GM10266 (cell line): ENCODE data around the gene DIO1.
"Not testable (repeated sequence)": the region's sequence is repeated elsewhere in the genome, so short reads cannot be mapped to it uniquely, and the experiment has no call there.

Source experiments
- DNase-seq: peaks from one replicate; pipeline ENCODE4 v3.0.0; 2012; ENCODE audit errors: extremely low spot score
- TF ChIP-seq, protein P1 (sequence below): IDR thresholded peaks from 2 replicates; pipeline ENCODE4 v1.5.1; 2012; ENCODE audit warnings: mild to moderate bottlenecking, low read depth; ENCODE audit not compliant: control insufficient read depth, insufficient read depth; ENCODE audit errors: missing control alignments

Gene DIO1

DNA sequence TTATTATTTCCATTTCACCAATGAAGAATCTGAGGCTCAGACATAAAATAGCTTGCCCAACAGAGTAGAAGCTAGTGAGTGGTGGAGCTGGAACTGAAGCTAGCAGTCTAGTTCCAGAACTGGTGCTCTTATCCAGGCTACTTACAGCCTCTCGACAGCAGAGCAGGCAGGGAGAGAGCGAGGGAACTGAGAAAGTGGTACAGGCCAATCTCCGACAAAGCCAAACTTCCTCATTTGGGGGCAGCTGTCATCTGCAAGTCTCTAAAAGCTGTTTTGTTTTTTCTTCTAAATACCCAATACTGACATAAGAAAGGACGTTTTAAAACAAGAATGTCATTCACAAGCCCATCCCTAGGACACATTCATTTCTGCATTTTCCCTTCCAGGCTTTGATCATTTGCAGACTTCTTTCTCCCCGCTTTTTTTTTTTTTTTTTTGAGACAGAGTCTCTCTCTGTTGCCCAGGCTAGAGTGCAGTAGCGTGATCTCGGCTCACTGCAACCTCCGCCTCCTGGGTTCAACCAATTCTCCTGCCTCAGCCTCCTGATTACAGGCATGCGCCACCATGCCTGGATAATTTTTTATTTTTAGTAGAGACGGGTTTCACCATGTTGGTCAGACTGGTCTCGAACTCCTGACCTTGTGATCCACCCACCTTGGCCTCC, 24.4 kb upstream of the DIO1 start:
- peak; percentile 11 for DNase-seq
- TF ChIP-seq, protein P1, sequence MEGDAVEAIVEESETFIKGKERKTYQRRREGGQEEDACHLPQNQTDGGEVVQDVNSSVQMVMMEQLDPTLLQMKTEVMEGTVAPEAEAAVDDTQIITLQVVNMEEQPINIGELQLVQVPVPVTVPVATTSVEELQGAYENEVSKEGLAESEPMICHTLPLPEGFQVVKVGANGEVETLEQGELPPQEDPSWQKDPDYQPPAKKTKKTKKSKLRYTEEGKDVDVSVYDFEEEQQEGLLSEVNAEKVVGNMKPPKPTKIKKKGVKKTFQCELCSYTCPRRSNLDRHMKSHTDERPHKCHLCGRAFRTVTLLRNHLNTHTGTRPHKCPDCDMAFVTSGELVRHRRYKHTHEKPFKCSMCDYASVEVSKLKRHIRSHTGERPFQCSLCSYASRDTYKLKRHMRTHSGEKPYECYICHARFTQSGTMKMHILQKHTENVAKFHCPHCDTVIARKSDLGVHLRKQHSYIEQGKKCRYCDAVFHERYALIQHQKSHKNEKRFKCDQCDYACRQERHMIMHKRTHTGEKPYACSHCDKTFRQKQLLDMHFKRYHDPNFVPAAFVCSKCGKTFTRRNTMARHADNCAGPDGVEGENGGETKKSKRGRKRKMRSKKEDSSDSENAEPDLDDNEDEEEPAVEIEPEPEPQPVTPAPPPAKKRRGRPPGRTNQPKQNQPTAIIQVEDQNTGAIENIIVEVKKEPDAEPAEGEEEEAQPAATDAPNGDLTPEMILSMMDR: no peak

DNA sequence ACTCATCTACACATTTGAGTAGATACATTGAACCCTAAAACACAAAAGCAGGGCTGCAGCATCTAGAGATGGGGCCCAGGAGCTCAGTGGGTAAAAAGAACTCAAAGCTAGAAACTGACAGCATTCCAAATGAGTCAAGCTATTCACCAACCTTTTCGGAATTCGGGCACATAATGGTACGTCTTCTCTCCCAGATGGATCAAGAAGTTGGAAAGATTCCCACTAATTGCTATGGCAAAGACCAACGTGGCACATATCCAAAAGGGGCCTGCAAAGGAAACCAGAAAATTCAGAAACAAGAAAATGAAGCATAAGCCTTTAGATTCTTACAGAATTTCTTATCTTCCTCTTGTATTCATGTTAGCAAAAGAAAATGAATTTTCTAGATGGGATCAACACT, 22.8 kb upstream of the DIO1 start:
- no peak for DNase-seq
- TF ChIP-seq, protein P1: no peak

DNA sequence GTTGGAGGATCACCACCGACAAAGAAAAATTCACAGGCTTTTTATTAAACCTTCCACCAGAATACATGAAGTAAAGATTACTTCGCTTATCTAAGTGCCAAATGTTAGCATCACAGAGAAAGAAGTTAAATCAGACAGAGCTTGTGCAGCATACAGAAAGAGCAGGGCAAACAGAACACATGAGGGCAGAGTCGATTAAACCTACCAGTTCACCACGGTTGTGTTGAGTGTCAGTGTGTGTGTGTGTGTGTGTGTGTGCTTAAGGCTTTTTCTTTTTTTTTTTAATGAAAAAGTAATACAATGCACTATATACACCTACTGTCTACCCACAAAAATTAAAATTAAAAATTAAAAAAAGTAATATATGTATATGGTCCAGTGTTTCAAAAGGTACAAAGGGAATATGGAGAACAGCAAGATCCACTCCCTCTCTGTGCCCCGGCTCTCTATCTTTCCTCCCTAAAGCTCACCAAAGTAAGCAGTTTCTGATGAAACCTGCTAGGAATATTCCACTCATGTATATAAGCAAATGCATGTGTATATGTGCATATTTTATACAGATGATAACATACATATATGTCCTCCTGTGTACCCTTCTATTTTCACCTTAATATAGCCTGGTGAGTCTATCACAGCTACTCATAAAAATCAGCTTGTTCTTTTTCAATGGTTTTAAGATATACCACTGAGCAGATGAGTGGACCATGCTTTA, 22.1 kb upstream of the DIO1 start:
- TF ChIP-seq, protein P1: no peak

DNA sequence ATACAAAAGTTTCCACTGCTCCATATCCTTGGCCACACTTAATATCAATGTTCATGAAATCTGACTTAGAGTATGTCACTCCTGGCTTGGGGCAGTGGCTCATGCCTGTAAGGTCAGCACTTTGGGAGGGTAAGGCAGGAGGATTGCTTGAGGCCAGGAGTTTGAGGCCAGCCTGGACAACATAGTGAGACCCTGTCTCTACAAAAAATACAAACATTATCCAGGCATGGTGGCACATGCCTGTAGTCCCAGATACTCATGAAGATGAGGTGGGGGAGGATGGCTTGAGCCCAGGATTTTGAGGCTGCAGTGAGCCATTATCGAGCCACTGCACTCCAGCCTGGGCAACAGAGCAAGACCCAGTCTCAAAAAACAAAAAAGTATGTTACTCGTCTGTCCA, 18.8 kb upstream of the DIO1 start:
- not testable (repeated sequence) for DNase-seq

More for the DNA sequence above, 22.1 kb upstream of the DIO1 start:
- no peak for DNase-seq

DNA sequence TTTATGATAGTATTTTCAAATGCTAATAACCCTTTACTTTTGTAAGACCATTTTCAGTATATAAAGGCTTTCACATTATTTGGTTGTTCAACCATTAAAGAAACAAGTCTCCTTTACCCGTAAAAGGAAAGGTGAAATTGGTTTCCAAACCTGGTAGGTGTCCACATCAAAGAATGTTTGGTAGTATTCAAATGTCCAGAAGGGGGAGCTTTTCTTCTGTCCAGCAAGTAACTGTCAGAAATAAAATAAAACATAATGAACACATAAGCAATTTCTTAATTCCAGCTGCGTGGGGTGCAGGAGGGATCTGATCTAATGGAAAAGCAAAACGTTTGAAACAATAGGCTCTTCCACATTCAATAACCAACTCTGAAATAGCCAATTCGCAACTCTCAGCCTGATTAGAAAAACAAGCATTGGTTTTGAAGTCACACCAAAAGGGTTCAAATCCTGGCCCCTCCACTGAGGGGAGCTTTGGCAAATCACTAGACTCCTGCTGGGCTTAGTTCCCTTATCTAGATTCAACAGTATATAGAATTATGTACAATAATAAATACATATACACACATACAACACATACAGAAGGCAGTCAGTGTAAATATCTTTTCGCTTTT, 15.4 kb upstream of the DIO1 start:
- TF ChIP-seq, protein P1: peak; percentile 46
- DNase-seq: peak; percentile 47

DNA sequence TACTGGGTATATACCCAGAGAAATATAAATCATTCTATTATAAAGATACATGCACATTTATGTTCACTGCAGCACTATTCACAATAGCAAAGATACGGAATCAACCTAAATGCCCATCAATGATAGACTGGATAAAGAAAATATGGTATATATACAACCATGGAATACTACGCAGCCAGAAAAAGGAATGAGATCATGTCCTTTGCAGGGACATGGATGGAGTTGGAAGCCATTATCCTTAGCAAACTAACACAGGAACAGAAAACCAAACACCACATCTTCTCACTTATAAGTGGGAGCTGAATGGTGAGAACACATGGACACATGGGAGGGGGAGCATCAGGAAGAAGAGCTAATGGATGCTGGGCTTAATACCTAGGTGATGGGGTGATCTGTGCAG, 12.1 kb upstream of the DIO1 start:
- not testable (repeated sequence) for DNase-seq

DNA sequence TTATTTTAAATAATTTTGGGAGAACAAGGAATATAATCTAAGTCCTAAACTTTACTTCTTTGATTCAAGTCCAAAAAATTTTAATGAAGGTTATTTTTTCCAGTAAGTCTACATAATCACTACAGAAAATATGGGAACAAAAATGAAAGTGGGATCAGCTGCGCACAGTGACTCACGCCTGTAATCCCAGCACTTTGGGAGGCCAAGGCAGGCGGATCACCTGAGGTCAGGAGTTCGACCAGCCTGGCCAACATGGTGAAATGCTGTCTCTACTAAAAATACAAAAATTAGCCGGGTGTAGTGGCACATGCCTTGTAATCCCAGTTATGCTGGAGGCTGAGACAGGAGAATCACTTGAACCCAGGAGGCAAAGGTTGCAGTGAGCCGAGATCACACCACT, 10.4 kb upstream of the DIO1 start:
- not testable (repeated sequence) for DNase-seq

DNA sequence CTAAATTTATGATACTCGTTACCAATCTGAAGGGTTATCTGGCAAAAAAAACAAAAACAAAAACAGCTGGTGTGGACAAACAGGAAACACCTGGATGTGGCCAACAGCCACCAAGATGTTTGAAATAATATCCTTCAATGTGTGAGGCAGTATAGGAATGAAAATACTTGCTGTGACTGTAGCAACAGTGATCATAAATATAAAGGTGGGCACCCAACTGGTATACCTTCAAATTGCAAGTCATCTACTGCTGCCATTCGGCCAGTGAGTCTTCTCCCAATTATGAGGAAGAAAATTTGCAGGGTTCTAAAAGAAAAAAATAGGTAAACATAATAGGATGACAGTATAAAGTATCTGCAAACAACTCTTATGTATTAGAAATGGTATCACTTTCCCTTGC, 5.3 kb upstream of the DIO1 start:
- TF ChIP-seq, protein P1: no peak
- DNase-seq: no peak
